Amniotic epithelial cell (primary cell): ENCODE results near the gene DCC.

Experiments used
- DNase-seq: peaks from one replicate; pipeline ENCODE4 v3.0.0-alpha.2; 2010; ENCODE audit warnings: low read depth

The DCC gene

DNA sequence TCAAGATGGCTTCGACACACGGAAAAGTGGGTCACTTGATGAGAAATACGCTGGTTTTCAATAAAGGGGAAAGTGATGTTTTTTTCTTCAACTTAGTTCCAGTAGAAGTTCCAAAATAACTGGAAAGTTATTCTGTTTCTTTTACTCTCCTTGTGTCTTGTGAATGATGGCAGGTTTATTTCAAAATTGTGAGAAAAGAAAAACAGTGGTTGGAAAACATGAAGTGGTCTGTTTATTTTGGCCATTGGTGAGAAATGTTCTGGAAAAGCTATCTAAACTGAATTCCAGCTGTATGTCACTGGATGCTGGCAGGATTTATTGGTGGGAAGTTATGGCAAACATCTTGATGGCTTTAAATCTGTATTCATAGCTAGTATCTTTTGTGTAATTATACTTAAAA, 484.1 kb downstream of the DCC start:
- DNase-seq: no peak

DNA sequence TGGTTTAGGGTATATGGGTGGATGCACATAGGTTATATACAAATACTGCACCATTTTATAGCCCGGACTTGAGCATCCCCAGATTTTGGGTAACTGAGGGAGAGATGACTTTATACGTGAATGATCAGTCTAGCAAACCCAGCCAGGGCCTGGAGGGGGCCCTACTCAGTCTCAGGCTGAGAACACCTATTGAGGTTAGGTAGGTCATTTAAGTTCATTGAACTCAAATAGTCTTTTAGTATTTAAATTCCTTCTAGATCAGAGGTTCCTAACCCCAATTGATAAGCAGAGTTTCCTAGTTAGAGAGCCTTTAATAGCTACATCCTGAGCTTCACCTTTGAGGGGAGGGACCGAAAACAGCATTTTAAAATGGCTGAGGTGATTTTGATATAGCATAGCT, 487.0 kb downstream of the DCC start:
- no peak for DNase-seq

DNA sequence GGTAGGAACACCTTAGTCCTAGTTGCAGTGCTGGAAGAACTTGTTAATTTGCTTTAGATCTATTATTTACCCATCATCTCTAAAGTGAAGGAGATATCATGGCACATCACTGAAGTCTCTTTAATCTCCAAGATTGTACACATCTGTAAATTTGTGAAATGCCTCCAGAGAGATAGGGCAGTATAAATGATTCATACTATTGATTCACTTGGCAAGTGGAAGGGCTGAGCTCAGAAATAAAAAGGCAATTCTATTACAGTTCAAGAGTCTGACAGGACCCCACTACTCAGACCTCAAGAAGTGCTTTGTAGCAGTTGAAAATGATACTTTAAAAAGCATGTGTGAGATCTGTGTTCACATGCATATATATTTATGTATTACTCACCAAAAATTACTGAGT, 489.3 kb downstream of the DCC start:
- no peak for DNase-seq

- no peak for DNase-seq
Observed at GRCh38 chr18:52829876-52830405, 489.9 kb downstream of the DCC start.

DNA sequence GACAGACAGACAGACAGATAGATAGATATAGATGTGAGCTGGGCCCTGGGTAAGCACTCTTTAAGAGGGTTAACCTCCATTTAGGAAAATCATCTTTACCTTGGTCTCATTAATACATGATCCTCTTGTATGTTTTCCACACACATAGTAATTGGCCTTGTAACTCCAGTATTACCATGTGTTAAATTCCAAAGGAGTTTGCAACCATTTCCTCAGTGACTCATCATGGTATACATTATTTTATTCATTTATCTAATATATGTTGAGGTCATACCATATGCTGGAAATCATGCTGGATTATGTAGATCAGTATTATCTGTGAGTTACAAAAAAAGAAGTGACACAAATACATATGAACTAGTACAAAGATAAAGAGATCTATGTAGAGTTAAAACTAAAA, 504.3 kb downstream of the DCC start:
- DNase-seq: no peak

GRCh38 chr18:52845036-52845435, 505.0 kb downstream of the DCC start:
- DNase-seq: no peak

DNA sequence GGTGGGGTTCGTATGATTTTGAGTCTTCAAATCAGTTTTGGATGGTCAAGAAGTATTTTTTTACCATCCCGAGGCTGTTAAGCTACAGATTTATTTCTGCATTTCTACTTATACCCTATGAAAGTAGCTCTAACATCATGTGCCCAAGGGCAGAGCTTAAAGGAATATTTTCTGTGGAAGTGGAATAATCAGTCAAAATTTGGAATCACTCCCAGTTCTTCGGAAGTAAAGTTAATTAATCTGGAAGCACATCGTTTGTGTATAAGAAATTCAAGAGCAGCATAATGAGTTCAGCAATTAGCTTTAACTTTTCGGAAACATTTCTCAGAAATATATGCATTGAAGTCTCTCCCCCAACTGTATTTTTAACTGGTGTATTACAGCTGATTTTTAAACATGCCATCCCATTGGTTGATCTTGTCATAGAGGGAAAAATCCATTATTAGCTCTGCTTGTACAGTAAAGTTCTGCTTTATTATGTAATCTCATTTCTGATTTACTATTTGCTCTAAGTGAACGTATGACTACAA, 510.1 kb downstream of the DCC start:
- no peak for DNase-seq

DNA sequence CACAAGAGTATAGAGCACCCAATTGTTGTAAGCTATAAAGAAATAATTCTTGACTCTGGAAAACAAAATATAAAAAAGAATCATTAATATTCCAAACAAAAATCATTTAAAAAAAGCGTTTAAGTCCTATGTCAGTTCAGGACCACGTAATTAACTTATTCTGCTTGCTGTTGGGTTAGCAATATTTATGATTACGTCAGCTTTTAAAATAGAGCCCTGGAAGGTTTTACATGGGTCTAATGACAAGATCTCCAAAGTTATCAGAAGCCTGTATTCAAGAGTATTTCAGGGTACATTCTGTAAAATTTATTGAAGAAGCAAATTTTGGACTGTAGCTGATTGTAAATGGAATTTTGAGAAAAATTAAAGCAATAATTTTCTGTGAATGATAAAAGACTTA, 521.6 kb downstream of the DCC start:
- no peak for DNase-seq

DNA sequence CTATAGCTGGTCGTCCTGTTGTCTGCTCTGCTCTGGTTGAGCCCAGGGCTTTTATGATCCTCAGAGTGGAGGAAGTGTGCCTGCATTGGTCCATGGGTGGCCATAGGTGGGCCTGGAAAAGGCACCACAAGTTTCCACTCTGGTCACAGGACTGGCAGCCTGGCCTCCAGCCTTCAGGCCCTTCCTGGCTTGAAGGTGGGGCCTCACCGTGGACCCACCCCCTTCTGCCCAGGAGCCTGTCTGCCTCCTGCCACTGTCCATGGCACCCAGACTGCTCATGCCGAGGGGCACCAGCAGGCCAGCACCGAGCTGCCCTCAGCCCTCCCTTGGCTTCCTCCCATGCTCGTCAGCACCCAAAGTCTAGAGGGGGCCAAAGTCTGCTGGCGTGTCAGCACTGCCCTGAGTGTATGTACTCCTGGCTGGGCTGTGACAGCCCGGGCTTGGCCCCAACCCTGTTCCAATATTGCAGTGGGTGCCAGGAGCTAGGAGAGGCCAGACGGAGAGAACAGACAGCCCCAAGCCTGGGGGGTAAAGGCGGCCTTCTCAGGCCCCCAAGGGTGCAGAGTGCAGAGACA, 529.4 kb downstream of the DCC start:
- no peak for DNase-seq

GRCh38 chr18:52869942-52870907, 530.2 kb downstream of the DCC start:
- DNase-seq: no peak

DNA sequence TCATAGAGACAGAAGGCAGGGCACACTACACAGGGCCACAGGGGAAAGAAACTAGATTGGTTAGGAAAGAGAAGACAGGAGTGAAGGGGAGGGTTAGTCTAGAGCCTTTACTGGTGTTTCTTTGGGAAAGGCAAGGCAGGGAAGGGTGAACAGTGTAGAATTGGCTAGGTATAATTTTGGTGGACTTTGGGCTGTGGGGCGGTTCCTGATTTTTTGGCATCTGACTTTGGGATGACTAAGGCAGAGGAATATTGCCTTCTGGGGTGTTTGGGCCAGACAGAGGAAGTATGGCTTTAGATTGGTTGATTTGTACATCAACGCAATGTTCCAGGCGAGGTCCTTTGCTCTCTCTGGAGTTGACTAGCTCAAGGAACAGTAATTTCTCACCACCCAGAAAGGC, 534.8 kb downstream of the DCC start:
- DNase-seq: no peak

GRCh38 chr18:52875725-52876124, 535.7 kb downstream of the DCC start:
- no peak for DNase-seq

- DNase-seq: no peak
Observed at GRCh38 chr18:52888014-52888413, 548.0 kb downstream of the DCC start.

- no peak for DNase-seq
Observed at GRCh38 chr18:52894801-52895200, 554.8 kb downstream of the DCC start.

DNA sequence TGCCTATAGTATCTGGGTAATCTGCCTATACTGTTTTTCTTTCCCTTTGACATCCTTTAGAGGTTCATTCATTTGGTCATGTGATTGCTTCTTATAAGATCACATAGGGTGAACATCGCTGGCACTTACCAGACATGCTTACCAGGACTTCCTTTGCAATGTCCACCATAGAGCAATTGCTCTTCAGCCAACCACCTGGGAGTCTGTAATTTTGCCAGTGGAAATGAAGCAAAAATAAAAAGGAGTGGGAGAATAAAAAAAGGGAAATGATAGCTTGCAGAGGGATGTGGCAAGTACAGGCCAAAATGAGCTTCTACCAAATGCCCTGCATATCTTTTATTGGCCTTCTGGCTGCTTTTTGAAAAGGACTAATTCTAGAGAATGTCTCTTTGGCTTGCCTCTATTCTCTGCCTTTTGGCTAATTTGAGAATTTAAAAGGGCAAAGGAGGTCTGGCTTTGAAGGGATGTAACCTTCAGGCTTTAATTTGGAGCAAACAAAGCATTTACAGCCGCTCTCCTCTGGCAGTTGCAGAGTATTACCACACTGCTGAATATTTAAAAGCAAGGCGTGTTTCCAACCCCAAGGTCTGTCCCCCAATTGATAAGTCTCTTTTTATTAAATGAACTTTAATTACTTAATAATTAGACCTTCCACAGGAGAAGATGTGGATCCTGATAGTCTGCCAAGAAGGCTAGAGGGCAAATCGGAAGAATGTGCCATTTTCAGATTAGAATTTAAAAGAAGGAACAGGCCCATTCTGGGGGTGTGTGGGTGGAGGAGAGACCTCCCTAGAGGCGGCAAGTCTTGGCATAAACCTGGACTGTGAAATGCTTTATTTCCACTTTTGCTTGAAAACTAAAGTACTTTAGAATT, 557.9 kb downstream of the DCC start:
- no peak for DNase-seq

DNA sequence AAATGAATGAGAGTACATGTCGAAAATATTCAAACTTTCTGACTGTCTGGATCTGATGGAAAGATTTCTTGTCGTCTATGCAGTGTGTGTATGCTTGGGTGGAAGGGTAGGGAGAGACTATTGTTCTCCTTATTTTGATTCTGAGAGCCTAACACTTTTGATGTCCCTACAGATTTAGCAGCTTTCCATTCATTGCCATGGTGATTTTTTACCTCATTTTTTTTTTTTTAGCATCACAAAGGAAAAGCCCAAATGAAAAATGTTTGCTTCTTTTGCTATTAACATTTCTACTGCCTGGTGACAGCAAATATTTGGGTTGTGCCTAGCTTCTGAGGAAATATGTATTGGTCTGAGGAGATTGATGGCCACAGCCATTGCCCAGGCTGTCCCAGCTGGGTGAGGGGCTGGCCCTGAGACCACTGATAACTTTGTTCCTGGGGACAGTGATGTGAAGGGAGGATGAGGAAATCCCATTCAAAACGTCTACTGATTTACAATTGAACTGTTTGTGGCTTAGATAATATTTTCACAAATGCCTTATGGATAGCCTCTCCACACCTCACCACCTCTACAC, 558.6 kb downstream of the DCC start:
- DNase-seq: no peak

GRCh38 chr18:52902188-52902587, 562.2 kb downstream of the DCC start:
- DNase-seq: no peak

GRCh38 chr18:52903857-52904256, 563.9 kb downstream of the DCC start:
- no peak for DNase-seq

GRCh38 chr18:52907543-52908308, 567.7 kb downstream of the DCC start:
- DNase-seq: no peak

DNA sequence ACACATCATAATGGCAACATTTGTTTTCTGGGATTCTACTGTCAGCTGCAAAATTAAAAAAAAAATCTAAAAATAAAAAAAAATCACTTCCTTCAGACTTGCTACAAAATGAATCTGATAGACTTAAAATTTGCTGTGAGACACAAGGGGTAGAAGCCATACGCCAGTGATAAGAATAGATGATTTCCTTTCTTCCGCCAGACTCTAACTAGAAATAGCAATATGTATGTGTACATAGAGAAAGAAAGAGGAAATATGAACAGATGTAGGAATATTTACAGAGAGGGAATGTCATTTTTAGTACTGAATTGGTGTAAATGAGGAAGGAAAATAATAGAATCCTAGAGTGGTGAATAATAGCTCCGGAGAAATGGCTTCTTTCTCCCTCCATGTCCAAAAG, 574.2 kb downstream of the DCC start:
- DNase-seq: no peak

DNA sequence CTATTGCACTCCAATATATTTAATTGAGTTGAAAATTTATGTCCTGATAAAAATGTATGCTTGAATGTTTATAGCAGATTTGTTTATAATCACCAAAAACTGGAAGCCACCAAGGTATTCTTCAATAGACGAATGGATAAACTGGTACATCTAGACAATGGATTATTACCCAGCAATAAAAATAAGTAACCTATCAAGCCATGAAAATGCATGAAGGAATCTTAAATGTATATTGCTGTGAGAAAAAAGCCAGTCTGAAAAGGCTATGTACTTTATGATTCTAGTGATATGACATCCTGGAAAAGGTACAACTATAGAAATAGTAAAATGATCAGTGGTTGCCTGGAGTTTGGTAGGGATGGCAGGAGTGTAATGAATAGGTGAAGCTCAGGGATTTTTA, 580.7 kb downstream of the DCC start:
- no peak for DNase-seq
